BJ (cell line): Measurements from ENCODE around the gene PRKCZ. TPM values are rescaled to one million over a fixed set of nuclear protein-coding genes. Genes with fewer than 3 reads are reported as not detected.
A peak's percentile ranks its signal among the peaks of the same experiment; 100 is the strongest.

Experiments used
- CTCF ChIA-PET: fragments of 350-600 bp; formaldehyde crosslinking; extraction: SDS; loops from one replicate; lab custom pipeline; 2021; ENCODE audit warnings: antibody characterized with exemption, inconsistent platforms; lab: Yijun Ruan, JAX
- POLR2A ChIA-PET: fragments of 300-600 bp; sonication (Branson Sonifier 250); formaldehyde crosslinking; extraction: SDS; loops from one replicate; lab custom pipeline; 2021; ENCODE audit warnings: antibody characterized with exemption; lab: Charles Lee
- DNase-seq: peaks from one replicate; pipeline ENCODE4 v3.0.0-alpha.2; 2011; ENCODE audit warnings: low read depth
- H3K27me3 ChIP-seq: 2 replicates; pipeline ENCODE4 v1.6.0; 2011; ENCODE audit warnings: low read length; ENCODE audit not compliant: control insufficient read depth, insufficient read depth
- H3K36me3 ChIP-seq: 2 replicates; pipeline ENCODE4 v1.5.1; 2011; ENCODE audit warnings: low read length; ENCODE audit not compliant: control insufficient read depth, insufficient read depth
- H3K4me3 ChIP-seq: 2 replicates; pipeline ENCODE4 v1.5.1; 2011; ENCODE audit warnings: low read depth, mild to moderate bottlenecking, control low read depth, low read length
- CTCF ChIP-seq: IDR thresholded peaks from 2 replicates; pipeline ENCODE4 v1.5.1; 2011; ENCODE audit warnings: low read depth, mild to moderate bottlenecking, control low read depth, inconsistent platforms, low read length, moderate library complexity; ENCODE audit not compliant: insufficient read depth
- polyA plus RNA-seq: library from polyadenylated mRNA; depleted of rRNA; stranded (reverse); fragments of >200 nt; gene quantifications from 2 replicates; pipeline ENCODE4 v1.2.3, GENCODE V29; 2011

Gene PRKCZ
- polyA plus RNA-seq, 1 experiment, result 2.3 TPM

GRCh38 chr1:2084306-2084705 is 34.1 kb downstream of the PRKCZ start:
- ChIA-PET CTCF (no interaction called here), POLR2A (no interaction called here)
- H3K4me3 ChIP-seq, result no peak overlapping the region
- H3K27me3 ChIP-seq, result no peaks in the 10 kb centered on the region
- TF ChIP-seq CTCF, result no peak
- DNase-seq, result no peak
- no peaks in the 10 kb centered on the region for H3K36me3 ChIP-seq

DNA sequence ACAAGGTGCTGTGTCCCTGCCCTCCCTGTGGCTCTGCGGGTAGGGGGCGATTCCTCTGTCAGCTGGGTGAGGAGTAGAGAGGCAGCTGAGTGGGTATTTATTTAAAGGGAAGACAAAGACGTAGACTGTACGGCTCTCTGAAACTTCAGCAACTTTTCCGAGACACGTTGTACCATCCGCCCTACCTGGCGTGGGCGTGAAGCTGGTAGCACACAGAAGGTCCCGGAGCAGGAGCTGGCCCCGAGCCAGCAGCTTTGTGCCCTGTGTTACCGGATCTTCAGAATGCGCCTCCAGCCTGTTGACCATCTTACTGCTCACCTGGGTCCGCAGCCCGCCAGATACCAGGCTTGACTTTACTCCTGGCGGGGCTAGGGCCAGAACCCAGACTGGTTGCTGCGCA is 34.9 kb downstream of the PRKCZ start:
- ChIA-PET CTCF (interaction anchor here (0.7 kb wide), 1 partner anchor 1667 kb away, joined by 3 read pairs; the partner anchor contains the start of gene CCDC27), POLR2A (no interaction called here)
- H3K27me3 ChIP-seq, result no peaks in the 10 kb centered on the region
- DNase-seq, result no peak
- TF ChIP-seq CTCF, result no peak
- H3K36me3 ChIP-seq, result no peaks in the 10 kb centered on the region
- no peak overlapping the region for H3K4me3 ChIP-seq

- CTCF ChIA-PET, result interaction anchor here (0.7 kb wide), 1 partner anchor 42 kb away, joined by 3 read pairs; no protein-coding TSS in a partner anchor
- no peaks in the 10 kb centered on the region for H3K27me3 ChIP-seq
- no peak for DNase-seq
- POLR2A ChIA-PET, result no interaction called here
- no peak for TF ChIP-seq CTCF
- no peak overlapping the region for H3K4me3 ChIP-seq
- no peaks in the 10 kb centered on the region for H3K36me3 ChIP-seq
Observed at GRCh38 chr1:2086446-2087078, 36.4 kb downstream of the PRKCZ start.

DNA sequence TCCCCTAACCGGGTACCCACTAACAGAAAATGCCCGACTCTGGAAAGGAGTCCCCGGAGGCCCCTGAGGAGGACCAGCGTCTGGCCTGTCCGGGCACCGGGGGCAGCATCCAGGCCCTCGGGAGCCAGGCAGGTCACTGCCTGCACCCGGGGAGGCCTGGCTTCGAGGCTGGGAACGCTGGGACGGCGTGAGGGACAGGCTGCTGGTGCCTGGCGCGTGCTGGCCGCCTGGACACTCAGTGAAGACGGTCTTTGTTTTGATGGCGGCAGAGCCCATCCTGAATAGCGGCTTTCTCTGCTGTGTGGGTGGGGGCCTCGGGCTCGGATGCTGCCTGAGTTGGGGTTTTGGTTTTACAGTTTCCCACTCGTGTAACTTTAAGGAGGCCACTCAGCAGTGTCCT is 37.6 kb downstream of the PRKCZ start:
- ChIA-PET CTCF (interaction anchor here (1.3 kb wide), 1 partner anchor 52 kb away, joined by 5 read pairs; no protein-coding TSS in a partner anchor), POLR2A (no interaction called here)
- Histone ChIP-seq H3K4me3 (no peak overlapping the region), H3K27me3 (no peaks in the 10 kb centered on the region), H3K36me3 (no peaks in the 10 kb centered on the region)
- no peak for DNase-seq
- TF ChIP-seq CTCF, result no peak

- no peak for TF ChIP-seq CTCF
- Histone ChIP-seq H3K36me3 (no peaks in the 10 kb centered on the region), H3K4me3 (no peak overlapping the region), H3K27me3 (no peaks in the 10 kb centered on the region)
- ChIA-PET CTCF (interaction anchor here (0.8 to 1.3 kb wide), 3 partner anchors 20 to 51 kb away, joined by 3 to 5 read pairs (median 3); no protein-coding TSS in a partner anchor), POLR2A (no interaction called here)
- peak; percentile 17 for DNase-seq
Observed at GRCh38 chr1:2088458-2088857, 38.2 kb downstream of the PRKCZ start.
